PC-3 (cell line): ENCODE results near the gene NOL4L. TPM values are rescaled to one million over a fixed set of nuclear protein-coding genes. Genes with fewer than 3 reads are reported as not detected.
A peak's percentile ranks its signal among the peaks of the same experiment; 100 is the strongest.

ENCODE experiments used
- ATAC-seq: fragments of 200-7000 bp; cut with Tn5 transposase; 2 replicates; pipeline ENCODE4 v1.9.1; 2020; ENCODE audit warnings: mild to moderate bottlenecking, moderate library complexity
- BruUV-seq: library from RNA; stranded (reverse); fragments of 400-500 nt; replicated peaks from 2 replicates; lab custom pipeline; 2021; lab: Mats Ljungman, UMichigan
- CTCF ChIA-PET: fragments of 300-600 bp; sonication (Branson Sonifier 250); formaldehyde crosslinking; loops from one replicate; lab custom pipeline; 2022; ENCODE audit warnings: antibody characterized with exemption; lab: Charles Lee
- POLR2A ChIA-PET: fragments of 300-600 bp; sonication (Branson Sonifier 250); formaldehyde crosslinking; loops from one replicate; lab custom pipeline; 2022; ENCODE audit warnings: antibody characterized with exemption; ENCODE audit not compliant: unreplicated experiment; lab: Charles Lee
- DNase-seq: peaks from one replicate; pipeline ENCODE4 v3.0.0-alpha.2; 2015
- H2AFZ ChIP-seq: fragments of 300-600 bp; sonication (generic); 2 replicates; pipeline ENCODE4 v1.6.0; 2016; ENCODE audit warnings: antibody characterized with exemption, low read length
- H3F3A ChIP-seq: fragments of 300-600 bp; sonication (generic); one replicate; pipeline ENCODE4 v1.6.0; 2017; ENCODE audit warnings: antibody characterized with exemption, low read length, control low read depth, mild to moderate bottlenecking; ENCODE audit not compliant: unreplicated experiment
- H3K27ac ChIP-seq: fragments of 300-600 bp; sonication (generic); 2 replicates; pipeline ENCODE4 v1.5.1; 2016; ENCODE audit warnings: mild to moderate bottlenecking, low read length
- H3K27me3 ChIP-seq: fragments of 300-600 bp; sonication (generic); 2 replicates; pipeline ENCODE4 v1.6.1; 2016; ENCODE audit warnings: low read length, mixed read lengths
- H3K36me3 ChIP-seq: fragments of 300-600 bp; sonication (generic); 2 replicates; pipeline ENCODE4 v1.6.1; 2016; ENCODE audit warnings: low read depth, mixed run types, low read length, mixed read lengths
- H3K4me1 ChIP-seq: fragments of 300-600 bp; sonication (generic); 2 replicates; pipeline ENCODE4 v1.5.1; 2016; ENCODE audit warnings: low read length; ENCODE audit not compliant: insufficient read depth
- H3K4me2 ChIP-seq: fragments of 300-600 bp; sonication (generic); 2 replicates; pipeline ENCODE4 v1.6.0; 2016; ENCODE audit warnings: low read length
- H3K4me3 ChIP-seq: fragments of 300-600 bp; sonication (generic); 2 replicates; pipeline ENCODE4 v1.5.1; 2016; ENCODE audit warnings: mild to moderate bottlenecking, low read length, mixed read lengths
- H3K79me2 ChIP-seq: fragments of 300-600 bp; sonication (generic); 2 replicates; pipeline ENCODE4 v1.6.1; 2017; ENCODE audit warnings: low read length, mixed read lengths
- H3K9ac ChIP-seq: fragments of 300-600 bp; sonication (generic); 2 replicates; pipeline ENCODE4 v1.6.0; 2016; ENCODE audit warnings: mild to moderate bottlenecking, low read length
- H3K9me2 ChIP-seq: fragments of 300-600 bp; sonication (generic); replicated peaks from 2 replicates; pipeline ENCODE4 v1.6.1; 2016; ENCODE audit warnings: mixed run types, low read length, mixed read lengths
- H3K9me3 ChIP-seq: fragments of 300-600 bp; sonication (generic); 2 replicates; pipeline ENCODE4 v1.6.1; 2016; ENCODE audit warnings: low read length, mixed read lengths
- H4K20me1 ChIP-seq: fragments of 300-600 bp; sonication (generic); 2 replicates; pipeline ENCODE4 v1.6.1; 2016; ENCODE audit warnings: low read length, mixed read lengths
- EZH2 ChIP-seq: fragments of 300-600 bp; sonication (generic); IDR thresholded peaks from one replicate; pipeline ENCODE4 v1.6.1; 2017; ENCODE audit warnings: antibody characterized with exemption, mild to moderate bottlenecking, low read length; ENCODE audit not compliant: unreplicated experiment
- EZH2phosphoT487 ChIP-seq: fragments of 300-600 bp; sonication (generic); IDR thresholded peaks from 2 replicates; pipeline ENCODE4 v1.6.1; 2018; ENCODE audit warnings: mild to moderate bottlenecking, antibody characterized with exemption, low read length, borderline replicate concordance
- intact Hi-C: fragments of 100-400 bp; cut with micrococcal nuclease; formaldehyde crosslinking; loops from 2 replicates; pipeline ENCODE4 v1.9.0; 2023
- total RNA-seq: library from RNA; depleted of rRNA; stranded (reverse); fragments of >200 nt; gene quantifications from 2 replicates; pipeline ENCODE4 v1.2.3, GENCODE V29; 2014
- TF ChIP-seq, protein P1 (sequence below): fragments of 300-600 bp; sonication (generic); conservative IDR thresholded peaks from 2 replicates; pipeline ENCODE4 v1.5.1; 2017; ENCODE audit warnings: antibody characterized with exemption, low read depth, mild to moderate bottlenecking, low read length

The NOL4L gene
- total RNA-seq, 1 experiment from 2014 or later = 7.3 TPM

DNA sequence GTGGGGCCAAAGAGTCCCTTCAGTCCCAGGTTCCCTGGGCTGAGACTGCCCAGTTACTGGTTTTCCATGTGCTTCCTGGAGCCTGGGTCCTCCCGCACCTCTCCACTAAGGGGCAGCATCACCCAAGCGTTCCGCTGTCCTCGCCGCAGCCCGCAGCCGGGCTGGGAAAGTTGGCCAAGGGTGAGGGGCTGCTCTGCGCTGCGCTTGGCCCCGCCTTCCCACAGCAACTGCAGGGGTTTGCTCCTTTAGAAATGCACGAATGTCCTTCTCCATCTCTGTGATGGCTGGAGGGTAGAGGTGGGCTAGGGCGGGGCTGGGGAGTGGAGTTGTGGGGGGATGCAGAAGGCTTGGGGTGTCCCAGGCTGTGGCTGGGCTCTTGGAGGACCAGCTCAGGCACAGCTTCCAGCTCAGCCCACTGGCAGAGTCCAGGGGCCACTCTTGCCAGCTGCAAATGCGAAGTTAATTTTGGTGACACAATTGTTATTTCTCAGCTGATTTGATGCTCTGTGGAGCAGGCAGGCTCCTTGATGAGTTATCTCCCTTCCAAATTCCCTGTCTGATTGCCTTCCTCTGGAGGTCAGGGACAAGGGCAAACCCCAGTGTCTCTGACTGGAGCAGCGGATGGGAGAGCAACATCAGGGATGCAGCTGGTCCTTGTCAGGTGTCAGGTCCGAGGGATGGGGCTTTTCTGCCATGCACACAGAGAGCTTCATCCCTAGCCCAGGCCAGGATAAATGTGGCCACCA is 63.2 kb downstream of the NOL4L start:
- intact Hi-C loops = loop anchor here (1.0 kb wide), 1 partner anchor 131 kb away; no protein-coding TSS in a partner anchor
- Histone ChIP-seq H3K36me3 (no peaks in the 10 kb centered on the region), H3K79me2 (no peaks in the 10 kb centered on the region), H3K27me3 (no peaks in the 10 kb centered on the region), H3K9ac (no peak overlapping the region), H3K4me3 (no peak overlapping the region), H3K4me2 (no peak overlapping the region; the same call in 1 of the 2 replicates), H3K9me2 (no peaks in the 10 kb centered on the region), H2AFZ (no peak overlapping the region), H3K27ac (no peak overlapping the region), H4K20me1 (no peaks in the 10 kb centered on the region), H3K4me1 (no peaks in the 10 kb centered on the region), H3F3A (no peaks in the 10 kb centered on the region), H3K9me3 (no peaks in the 10 kb centered on the region)
- ATAC-seq (peak; percentile 96), DNase-seq (peak; percentile 74)
- ChIA-PET CTCF (interaction anchor here (0.5 to 1.3 kb wide), 2 partner anchors 130 to 141 kb away, joined by 3 to 16 read pairs; no protein-coding TSS in a partner anchor), POLR2A (no interaction called here)
- BruUV-seq = no TSS peak
- TF ChIP-seq EZH2 = no peak
- TF ChIP-seq, protein P1, sequence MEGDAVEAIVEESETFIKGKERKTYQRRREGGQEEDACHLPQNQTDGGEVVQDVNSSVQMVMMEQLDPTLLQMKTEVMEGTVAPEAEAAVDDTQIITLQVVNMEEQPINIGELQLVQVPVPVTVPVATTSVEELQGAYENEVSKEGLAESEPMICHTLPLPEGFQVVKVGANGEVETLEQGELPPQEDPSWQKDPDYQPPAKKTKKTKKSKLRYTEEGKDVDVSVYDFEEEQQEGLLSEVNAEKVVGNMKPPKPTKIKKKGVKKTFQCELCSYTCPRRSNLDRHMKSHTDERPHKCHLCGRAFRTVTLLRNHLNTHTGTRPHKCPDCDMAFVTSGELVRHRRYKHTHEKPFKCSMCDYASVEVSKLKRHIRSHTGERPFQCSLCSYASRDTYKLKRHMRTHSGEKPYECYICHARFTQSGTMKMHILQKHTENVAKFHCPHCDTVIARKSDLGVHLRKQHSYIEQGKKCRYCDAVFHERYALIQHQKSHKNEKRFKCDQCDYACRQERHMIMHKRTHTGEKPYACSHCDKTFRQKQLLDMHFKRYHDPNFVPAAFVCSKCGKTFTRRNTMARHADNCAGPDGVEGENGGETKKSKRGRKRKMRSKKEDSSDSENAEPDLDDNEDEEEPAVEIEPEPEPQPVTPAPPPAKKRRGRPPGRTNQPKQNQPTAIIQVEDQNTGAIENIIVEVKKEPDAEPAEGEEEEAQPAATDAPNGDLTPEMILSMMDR = peak; percentile 92

DNA sequence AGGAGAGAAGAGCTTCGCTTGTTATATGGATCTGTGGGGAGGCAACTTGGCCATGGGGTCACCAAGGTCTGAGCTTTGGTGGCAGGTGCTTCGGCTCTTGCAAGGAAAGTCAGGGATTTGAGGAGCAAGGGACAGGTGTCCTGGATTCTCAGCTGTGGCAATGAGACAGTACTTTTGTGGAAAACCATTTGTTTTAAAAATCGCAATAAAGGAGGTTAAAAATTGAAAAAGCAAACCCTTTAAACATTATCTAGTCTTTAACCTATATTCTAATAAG is 64.3 kb downstream of the NOL4L start:
- ChIA-PET CTCF (no interaction called here), POLR2A (no interaction called here)
- Histone ChIP-seq H3K4me1 (no peaks in the 10 kb centered on the region), H2AFZ (no peak overlapping the region), H3K9me2 (no peaks in the 10 kb centered on the region), H4K20me1 (no peaks in the 10 kb centered on the region), H3K79me2 (no peaks in the 10 kb centered on the region), H3F3A (no peaks in the 10 kb centered on the region), H3K27me3 (no peaks in the 10 kb centered on the region), H3K9ac (no peak overlapping the region), H3K27ac (no peak overlapping the region), H3K9me3 (no peaks in the 10 kb centered on the region), H3K36me3 (no peaks in the 10 kb centered on the region), H3K4me3 (no peak overlapping the region), H3K4me2 (no peak overlapping the region)
- no TSS peak for BruUV-seq
- intact Hi-C loops = loop anchor here (1.0 kb wide), 1 partner anchor 132 kb away; no protein-coding TSS in a partner anchor
- no peak for ATAC-seq
- DNase-seq = no peak
- TF ChIP-seq EZH2phosphoT487 (no peak), EZH2 (no peak)
- TF ChIP-seq, protein P1 = no peak

DNA sequence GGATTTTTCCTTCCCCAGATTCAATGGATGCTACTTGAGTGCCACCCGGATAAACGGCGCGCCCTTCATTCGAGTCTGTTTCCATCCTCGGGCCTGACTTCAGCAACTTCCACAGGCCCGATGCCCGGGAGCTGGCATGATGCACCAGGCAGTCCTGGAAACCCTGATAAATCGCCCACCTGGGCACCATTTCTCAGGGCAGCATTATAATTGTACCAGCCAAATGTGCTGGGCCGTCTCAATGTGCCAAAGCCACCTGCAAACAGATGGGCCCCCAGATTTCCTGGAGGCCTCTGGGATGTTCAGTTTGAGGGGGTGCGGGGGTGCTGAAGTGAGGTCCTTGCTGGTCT is 65.8 kb downstream of the NOL4L start:
- H3K9ac ChIP-seq = no peak overlapping the region
- H3K27me3 ChIP-seq = no peaks in the 10 kb centered on the region
- ChIA-PET POLR2A (no interaction called here), CTCF (no interaction called here)
- no peaks in the 10 kb centered on the region for H4K20me1 ChIP-seq
- H3K9me2 ChIP-seq = no peaks in the 10 kb centered on the region
- intact Hi-C loops = no loop called here
- no peak overlapping the region for H3K4me2 ChIP-seq
- ATAC-seq (no peak), DNase-seq (no peak)
- H3K79me2 ChIP-seq = no peaks in the 10 kb centered on the region
- H3K4me1 ChIP-seq = no peaks in the 10 kb centered on the region
- H3K36me3 ChIP-seq = no peaks in the 10 kb centered on the region
- H2AFZ ChIP-seq = no peak overlapping the region
- H3K27ac ChIP-seq = no peak overlapping the region
- no peak overlapping the region for H3K4me3 ChIP-seq
- H3F3A ChIP-seq = no peaks in the 10 kb centered on the region
- TF ChIP-seq EZH2phosphoT487 (no peak), EZH2 (no peak)
- TF ChIP-seq, protein P1 = no peak
- no TSS peak for BruUV-seq
- H3K9me3 ChIP-seq = no peaks in the 10 kb centered on the region
